Mammary epithelial cell (primary cell): ENCODE data around the gene NKX2-2.

Experiments
- CTCF ChIP-seq, 2 donors: IDR thresholded peaks in 1 of 2; conservative IDR thresholded peaks in 1 of 2; 2 replicates each; pipeline ENCODE4 v1.5.1; 2011 to 2012; ENCODE audit warnings: inconsistent platforms in 2 of 2, low read length in 2 of 2, mild to moderate bottlenecking in 2 of 2, control low read depth in 1 of 2, low read depth in 1 of 2; ENCODE audit not compliant: insufficient read depth in 1 of 2; ENCODE audit errors: extremely low read depth in 1 of 2
- EZH2 ChIP-seq: IDR thresholded peaks from 2 replicates; pipeline ENCODE4 v1.6.1; 2012; ENCODE audit warnings: low read length, inconsistent platforms, borderline replicate concordance

- no peak for TF ChIP-seq CTCF (conservative IDR thresholded peaks at IDR 0.05 in 1 of 2, IDR thresholded peaks at IDR 0.05 in 1 of 2; ENCODE audit: extremely low read depth in 1 of 2, insufficient read depth in 1 of 2, low read depth in 1 of 2, low read length in 2 of 2)
- TF ChIP-seq EZH2, result no peak
Observed at GRCh38 chr20:21510414-21511384, 3.2 kb downstream of the NKX2-2 start.
